Activated naive CD4-positive, alpha-beta T cell treated with anti-CD3 and anti-CD28 coated beads for 36 hours (primary cell): ENCODE measurements around the gene ABCB1. TPM values are rescaled to one million over a fixed set of nuclear protein-coding genes. Genes with fewer than 3 reads are reported as not detected.
"Not testable (repeated sequence)": the region's sequence is repeated elsewhere in the genome, so short reads cannot be mapped to it uniquely, and the experiment has no call there.

ENCODE experiments used
- CTCF ChIA-PET: fragments of 350-600 bp; sonication (Branson Sonifier 250); formaldehyde crosslinking; loops from one replicate; lab custom pipeline; 2021; ENCODE audit warnings: antibody characterized with exemption; lab: Charles Lee
- DNase-seq: peaks from one replicate; pipeline ENCODE4 v3.0.0-alpha.2; 2020
- H3K27ac Mint-ChIP-seq: one replicate; pipeline ENCODE4 v1.8.0; 2021; ENCODE audit warnings: mild to moderate bottlenecking, mixed read lengths
- H3K27me3 Mint-ChIP-seq: one replicate; pipeline ENCODE4 v1.8.0; 2021; ENCODE audit warnings: low read depth, mixed read lengths
- H3K36me3 Mint-ChIP-seq: one replicate; pipeline ENCODE4 v1.8.0; 2021; ENCODE audit warnings: low read depth, mixed read lengths
- H3K4me1 Mint-ChIP-seq: one replicate; pipeline ENCODE4 v1.8.0; 2021; ENCODE audit warnings: low read depth, mixed read lengths
- H3K4me3 Mint-ChIP-seq: one replicate; pipeline ENCODE4 v1.8.0; 2021; ENCODE audit warnings: mild to moderate bottlenecking, moderate library complexity, mixed read lengths
- H3K9me3 Mint-ChIP-seq: one replicate; pipeline ENCODE4 v1.8.0; 2021; ENCODE audit warnings: mixed read lengths
- intact Hi-C: fragments of 100-400 bp; cut with micrococcal nuclease; formaldehyde crosslinking; loops from one replicate; pipeline ENCODE4 v1.15.1; 2023
- total RNA-seq, 2 experiments: library from RNA; stranded (reverse); gene quantifications; one replicate each; pipeline ENCODE4 v1.2.3, GENCODE V29; 2021

The ABCB1 gene
- total RNA-seq, 2 experiments from 2014 or later = 2.3 to 3.5 TPM

GRCh38 chr7:87476179-87476557 lies 124.5 kb downstream of the ABCB1 start:
- CTCF ChIA-PET = interaction anchor here (0.6 kb wide), 1 partner anchor 90 kb away, joined by 3 read pairs; no protein-coding TSS in a partner anchor
- Mint-ChIP-seq H3K36me3 (no peaks in the 10 kb centered on the region), H3K27me3 (peaks cover 41% of the 10 kb centered on the region), H3K27ac (no peak overlapping the region), H3K4me1 (peaks cover 7% of the 10 kb centered on the region), H3K9me3 (no peaks in the 10 kb centered on the region), H3K4me3 (no peak overlapping the region)
- DNase-seq = no peak
- intact Hi-C loops = no loop called here

- intact Hi-C loops = no loop called here
- H3K27ac Mint-ChIP-seq = no peak within 1 kb of the TSS
Observed at GRCh38 chr7:87475359-87476178, 125.1 kb downstream of the ABCB1 start, which contains the start of gene ABCB4. Gene ABCB4 (minus strand): TSS chr7:87475680. CDS start chr7:87475465, 215 bp downstream.

GRCh38 chr7:87474533-87475358 lies 125.9 kb downstream of the ABCB1 start:
- H3K4me3 Mint-ChIP-seq = peak overlapping the region; percentile 43
- no peak overlapping the region for H3K27ac Mint-ChIP-seq
- H3K9me3 Mint-ChIP-seq = no peaks in the 10 kb centered on the region
- peak; percentile 20 for DNase-seq
- no peaks in the 10 kb centered on the region for H3K36me3 Mint-ChIP-seq
- peaks cover 7% of the 10 kb centered on the region for H3K4me1 Mint-ChIP-seq
- intact Hi-C loops = no loop called here
- CTCF ChIA-PET = no interaction called here
- peaks cover 45% of the 10 kb centered on the region for H3K27me3 Mint-ChIP-seq

More at GRCh38 chr7:87475359-87476178, 125.1 kb downstream of the ABCB1 start, which contains the start of gene ABCB4:
- H3K4me1 Mint-ChIP-seq = peaks cover 7% of the 10 kb centered on the region
- H3K27me3 Mint-ChIP-seq = peaks cover 41% of the 10 kb centered on the region
- no peaks in the 10 kb centered on the region for H3K9me3 Mint-ChIP-seq
- peak within 1 kb of the TSS; percentile 43 for H3K4me3 Mint-ChIP-seq
- DNase-seq = peak; percentile 9
- H3K36me3 Mint-ChIP-seq = no peaks in the 10 kb centered on the region
- CTCF ChIA-PET = no interaction called here

- Mint-ChIP-seq H3K36me3 (no peaks in the 10 kb centered on the region), H3K9me3 (no peaks in the 10 kb centered on the region), H3K27me3 (peaks cover 45% of the 10 kb centered on the region), H3K4me1 (peaks cover 7% of the 10 kb centered on the region), H3K27ac (no peak overlapping the region), H3K4me3 (no peak overlapping the region)
- intact Hi-C loops = no loop called here
- DNase-seq = no peak
- CTCF ChIA-PET = no interaction called here
Observed at GRCh38 chr7:87473986-87474385, 126.7 kb downstream of the ABCB1 start.

DNA sequence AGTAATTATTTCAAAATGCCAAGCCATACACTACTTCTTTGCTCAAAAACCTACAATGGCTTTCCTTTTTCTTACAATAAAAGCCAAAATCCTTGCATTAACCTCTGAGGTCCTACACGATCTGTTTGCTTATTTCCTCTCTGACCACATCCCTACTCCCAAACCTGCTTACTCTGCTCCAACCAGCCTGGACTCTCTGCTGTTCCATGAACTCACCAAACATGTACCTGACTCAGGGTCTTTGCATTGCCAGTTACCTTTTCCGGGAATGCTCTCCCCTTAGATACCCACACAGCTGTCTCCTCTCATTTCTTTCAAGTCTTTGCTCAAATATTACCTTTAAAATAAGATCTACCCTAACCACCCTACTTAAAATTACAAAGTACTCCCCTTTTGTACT lies 127.5 kb downstream of the ABCB1 start:
- no peaks in the 10 kb centered on the region for H3K9me3 Mint-ChIP-seq

DNA sequence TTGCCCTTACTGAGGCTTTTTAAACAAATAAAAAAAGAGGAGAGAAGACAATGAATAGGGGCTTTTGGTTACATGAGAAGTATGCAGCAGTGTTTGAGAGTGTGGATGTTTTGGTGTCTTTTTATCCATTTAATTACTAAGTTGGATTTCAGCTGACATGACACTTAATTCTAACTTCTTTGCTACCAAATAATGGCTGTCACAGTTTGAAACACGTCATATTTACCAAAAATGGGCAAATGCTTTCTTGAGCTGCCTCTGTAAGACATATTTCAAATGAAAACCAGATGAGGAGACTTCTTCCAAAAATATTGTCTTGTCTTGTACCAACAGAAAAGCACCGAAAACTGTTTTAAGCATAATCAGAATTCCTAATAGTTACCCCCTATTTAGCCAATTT lies 129.2 kb downstream of the ABCB1 start:
- Mint-ChIP-seq H3K4me1 (peaks cover 7% of the 10 kb centered on the region), H3K27me3 (peaks cover 46% of the 10 kb centered on the region), H3K4me3 (no peak overlapping the region), H3K36me3 (no peaks in the 10 kb centered on the region), H3K27ac (no peak overlapping the region), H3K9me3 (no peaks in the 10 kb centered on the region)
- CTCF ChIA-PET = no interaction called here
- intact Hi-C loops = no loop called here
- no peak for DNase-seq

More for the DNA sequence above, 127.5 kb downstream of the ABCB1 start:
- no peak for DNase-seq
- Mint-ChIP-seq H3K4me1 (peaks cover 7% of the 10 kb centered on the region), H3K27ac (no peak overlapping the region), H3K36me3 (no peaks in the 10 kb centered on the region), H3K4me3 (no peak overlapping the region), H3K27me3 (peaks cover 45% of the 10 kb centered on the region)
- CTCF ChIA-PET = interaction anchor here (0.7 kb wide), 1 partner anchor 89 kb away, joined by 3 read pairs; no protein-coding TSS in a partner anchor
- intact Hi-C loops = no loop called here

GRCh38 chr7:87469204-87469603 lies 131.5 kb downstream of the ABCB1 start:
- CTCF ChIA-PET, H3K4me3 Mint-ChIP-seq, intact Hi-C loops, H3K27ac Mint-ChIP-seq, H3K4me1 Mint-ChIP-seq, H3K36me3 Mint-ChIP-seq, DNase-seq, H3K9me3 Mint-ChIP-seq: not testable (repeated sequence)
- H3K27me3 Mint-ChIP-seq = peaks cover 38% of the 10 kb centered on the region

GRCh38 chr7:87465534-87465880 lies 135.2 kb downstream of the ABCB1 start:
- CTCF ChIA-PET, H3K4me3 Mint-ChIP-seq, H3K4me1 Mint-ChIP-seq, H3K36me3 Mint-ChIP-seq, H3K9me3 Mint-ChIP-seq, DNase-seq, H3K27ac Mint-ChIP-seq, intact Hi-C loops: not testable (repeated sequence)
- H3K27me3 Mint-ChIP-seq = peaks cover 28% of the 10 kb centered on the region

DNA sequence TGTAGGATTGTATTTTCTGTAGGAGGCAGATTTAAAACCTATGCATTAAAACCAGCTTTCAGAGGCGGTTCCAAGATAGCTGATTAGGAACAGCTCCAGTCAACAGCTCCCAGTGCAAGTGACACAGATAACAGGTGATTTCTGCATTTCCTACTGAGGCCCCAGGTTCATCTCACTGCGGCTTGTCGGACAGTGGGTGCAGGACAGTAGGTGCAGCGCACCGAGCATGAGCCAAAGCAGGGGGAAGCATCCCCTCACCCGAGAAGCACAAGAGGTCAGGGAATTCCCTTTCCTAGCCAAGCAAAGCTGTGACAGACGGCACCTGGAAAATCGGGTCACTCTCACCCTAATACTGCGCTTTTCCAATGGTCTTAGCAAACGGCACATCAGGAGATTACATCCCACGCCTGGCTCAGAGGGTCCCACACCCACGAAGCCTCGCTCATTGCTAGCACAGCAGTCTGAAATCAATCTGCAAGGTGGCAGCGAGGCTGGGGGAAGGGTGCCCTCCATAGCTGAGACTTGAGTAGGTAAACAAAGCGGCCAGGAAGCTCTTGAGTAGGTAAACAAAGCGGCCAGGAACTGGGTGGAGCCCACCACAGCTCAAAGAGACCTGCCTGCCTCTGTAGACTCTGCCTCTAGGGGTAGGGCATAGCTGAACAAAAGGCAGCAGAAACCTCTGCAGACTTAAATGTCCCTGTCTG lies 135.7 kb downstream of the ABCB1 start:
- CTCF ChIA-PET, H3K36me3 Mint-ChIP-seq, H3K27ac Mint-ChIP-seq, H3K9me3 Mint-ChIP-seq, H3K4me1 Mint-ChIP-seq, DNase-seq, intact Hi-C loops, H3K4me3 Mint-ChIP-seq: not testable (repeated sequence)
- H3K27me3 Mint-ChIP-seq = peaks cover 24% of the 10 kb centered on the region

DNA sequence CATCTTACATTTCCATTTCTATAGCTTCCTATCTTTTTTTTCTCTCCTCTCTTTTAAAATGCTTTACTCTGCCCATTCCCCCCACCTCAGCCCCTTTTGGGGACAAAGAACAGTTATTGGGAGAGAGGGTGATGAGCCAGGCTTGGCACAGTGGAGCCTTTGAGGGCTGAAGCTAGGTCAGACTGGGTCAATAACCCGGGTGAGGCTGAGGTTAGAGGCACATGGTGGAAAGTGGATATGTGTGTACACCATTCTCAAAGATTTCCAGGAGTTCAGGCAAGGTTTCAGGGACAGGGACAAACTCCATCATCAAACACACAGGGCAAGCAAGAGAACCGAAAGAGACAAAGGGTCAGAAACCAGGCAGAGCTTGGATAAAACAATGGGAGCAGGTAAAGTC lies 136.7 kb downstream of the ABCB1 start:
- CTCF ChIA-PET = no interaction called here
- H3K27me3 Mint-ChIP-seq = peaks cover 24% of the 10 kb centered on the region
- H3K4me3 Mint-ChIP-seq = no peak overlapping the region
- H3K27ac Mint-ChIP-seq = no peak overlapping the region
- H3K4me1 Mint-ChIP-seq = no peaks in the 10 kb centered on the region
- no peaks in the 10 kb centered on the region for H3K36me3 Mint-ChIP-seq
- no peaks in the 10 kb centered on the region for H3K9me3 Mint-ChIP-seq
- no peak for DNase-seq
- intact Hi-C loops = no loop called here

DNA sequence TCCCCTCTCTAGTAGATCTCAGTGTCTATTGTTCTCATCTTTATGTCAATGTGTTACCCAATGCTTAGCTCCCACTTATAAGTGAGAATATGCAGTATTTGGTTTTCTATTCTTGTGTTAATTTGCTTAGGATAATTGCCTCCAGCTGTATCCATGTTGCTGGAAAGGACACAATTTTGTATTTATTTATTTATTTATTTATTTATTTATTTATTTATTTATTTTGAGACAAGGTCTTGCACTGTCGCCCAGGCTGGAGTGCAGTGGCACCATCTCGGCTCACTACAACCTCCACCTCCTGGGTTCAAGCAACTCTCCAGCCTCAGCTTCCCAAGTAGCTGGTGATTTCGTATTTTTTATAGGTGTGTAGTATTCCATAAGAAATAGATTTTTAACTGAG lies 140.2 kb downstream of the ABCB1 start:
- H3K4me3 Mint-ChIP-seq, H3K36me3 Mint-ChIP-seq, DNase-seq, H3K27ac Mint-ChIP-seq, H3K4me1 Mint-ChIP-seq, H3K9me3 Mint-ChIP-seq, intact Hi-C loops: not testable (repeated sequence)
- peaks cover 12% of the 10 kb centered on the region for H3K27me3 Mint-ChIP-seq
- CTCF ChIA-PET = interaction anchor here (0.6 kb wide), 1 partner anchor 781 kb away, joined by 4 read pairs; no protein-coding TSS in a partner anchor

- H3K36me3 Mint-ChIP-seq = no peaks in the 10 kb centered on the region
- no peak overlapping the region for H3K4me3 Mint-ChIP-seq
- CTCF ChIA-PET = interaction anchor here (0.6 kb wide), 1 partner anchor 781 kb away, joined by 4 read pairs; no protein-coding TSS in a partner anchor
- H3K27me3 Mint-ChIP-seq = peaks cover 12% of the 10 kb centered on the region
- no peaks in the 10 kb centered on the region for H3K4me1 Mint-ChIP-seq
- no peak for DNase-seq
- no peaks in the 10 kb centered on the region for H3K9me3 Mint-ChIP-seq
- no peak overlapping the region for H3K27ac Mint-ChIP-seq
- intact Hi-C loops = no loop called here
Observed at GRCh38 chr7:87459941-87460340, 140.7 kb downstream of the ABCB1 start.
